NCI-H69 (cell line): ENCODE results near the gene MYH6.
"Not testable (repeated sequence)": the region's sequence is repeated elsewhere in the genome, so short reads cannot be mapped to it uniquely, and the experiment has no call there.

ENCODE experiments used
- DNase-seq: peaks from one replicate; lab custom pipeline; 2025; lab: John Stamatoyannopoulos, UW

MYH6 gene

GRCh38 chr14:23407516-23408306 lies at the start of gene MYH6:
Gene MYH6 (minus strand): TSS chr14:23408273. CDS start chr14:23407223, 1,050 bp downstream.
- DNase-seq = no peak

- not testable (repeated sequence) for DNase-seq
Observed at GRCh38 chr14:23456883-23457586, 49.0 kb upstream of the MYH6 start.

GRCh38 chr14:23454445-23454856 lies 46.4 kb upstream of the MYH6 start:
- DNase-seq = peak; percentile 49

GRCh38 chr14:23452237-23452636 lies 44.2 kb upstream of the MYH6 start:
- no peak for DNase-seq

- no peak for DNase-seq
Observed at GRCh38 chr14:23450379-23450778, 42.3 kb upstream of the MYH6 start.

GRCh38 chr14:23449314-23449713 lies 41.2 kb upstream of the MYH6 start:
- no peak for DNase-seq

- no peak for DNase-seq
Observed at GRCh38 chr14:23447361-23448350, 39.6 kb upstream of the MYH6 start.

- no peak for DNase-seq
Observed at GRCh38 chr14:23446291-23446851, 38.3 kb upstream of the MYH6 start.

GRCh38 chr14:23445773-23446172 lies 37.7 kb upstream of the MYH6 start:
- no peak for DNase-seq

- no peak for DNase-seq
Observed at GRCh38 chr14:23444314-23444713, 36.2 kb upstream of the MYH6 start.

- DNase-seq = no peak
Observed at GRCh38 chr14:23443881-23444280, 35.8 kb upstream of the MYH6 start.

- no peak for DNase-seq
Observed at GRCh38 chr14:23443411-23443812, 35.3 kb upstream of the MYH6 start.

GRCh38 chr14:23442721-23443356 lies 34.8 kb upstream of the MYH6 start:
- no peak for DNase-seq

- no peak for DNase-seq
Observed at GRCh38 chr14:23441076-23441475, 33.0 kb upstream of the MYH6 start.

- no peak for DNase-seq
Observed at GRCh38 chr14:23439107-23439835, 31.2 kb upstream of the MYH6 start.

GRCh38 chr14:23438101-23438971 lies 30.3 kb upstream of the MYH6 start:
- DNase-seq = no peak

GRCh38 chr14:23437133-23438100 lies 29.3 kb upstream of the MYH6 start:
- no peak for DNase-seq

GRCh38 chr14:23436327-23437132 lies 28.5 kb upstream of the MYH6 start:
- DNase-seq = no peak
